ENCODE results near the gene C21orf58.
"Not testable (repeated sequence)": the region's sequence is repeated elsewhere in the genome, so short reads cannot be mapped to it uniquely, and the experiment has no call there.

C21orf58 gene

GRCh38 chr21:46324390-46325072 is 861 bp upstream of the C21orf58 start:
- DNase-seq (ENCODE audit: low read depth), result peak; percentile 83

GRCh38 chr21:46323227-46323709 is 402 bp downstream of the C21orf58 start:
- DNase-seq (ENCODE audit: low read depth), result peak; percentile 3

GRCh38 chr21:46322351-46323226 is 1.1 kb downstream of the C21orf58 start:
- DNase-seq (ENCODE audit: low read depth), result no peak

- no peak for DNase-seq (ENCODE audit: low read depth)
Measured at GRCh38 chr21:46320331-46320801, 3.3 kb downstream of the C21orf58 start.

GRCh38 chr21:46319186-46319585 is 4.5 kb downstream of the C21orf58 start:
- DNase-seq (ENCODE audit: low read depth), result no peak

- DNase-seq (ENCODE audit: low read depth), result no peak
Measured at GRCh38 chr21:46318464-46318845, 5.2 kb downstream of the C21orf58 start.

- no peak for DNase-seq (ENCODE audit: low read depth)
Measured at GRCh38 chr21:46317710-46318463, 5.8 kb downstream of the C21orf58 start.

GRCh38 chr21:46316708-46317324 is 6.9 kb downstream of the C21orf58 start:
- DNase-seq (ENCODE audit: low read depth), result no peak

GRCh38 chr21:46314441-46315020 is 9.1 kb downstream of the C21orf58 start:
- DNase-seq (ENCODE audit: low read depth), result no peak

- DNase-seq (ENCODE audit: low read depth), result no peak
Measured at GRCh38 chr21:46312949-46313348, 10.7 kb downstream of the C21orf58 start.

GRCh38 chr21:46311568-46311967 is 12.1 kb downstream of the C21orf58 start:
- DNase-seq (ENCODE audit: low read depth), result no peak

- DNase-seq (ENCODE audit: low read depth), result not testable (repeated sequence)
Measured at GRCh38 chr21:46310260-46310659, 13.4 kb downstream of the C21orf58 start.

GRCh38 chr21:46308431-46308830 is 15.2 kb downstream of the C21orf58 start:
- DNase-seq (ENCODE audit: low read depth), result no peak

- DNase-seq (ENCODE audit: low read depth), result no peak
Measured at GRCh38 chr21:46307625-46308024, 16.0 kb downstream of the C21orf58 start.

- no peak for DNase-seq (ENCODE audit: low read depth)
Measured at GRCh38 chr21:46304955-46305354, 18.7 kb downstream of the C21orf58 start.

- DNase-seq (ENCODE audit: low read depth), result no peak
Measured at GRCh38 chr21:46304437-46304836, 19.2 kb downstream of the C21orf58 start.

GRCh38 chr21:46301759-46302158 is 21.9 kb downstream of the C21orf58 start:
- no peak for DNase-seq (ENCODE audit: low read depth)

- DNase-seq (ENCODE audit: low read depth), result no peak
Measured at GRCh38 chr21:46299167-46299566, 24.5 kb downstream of the C21orf58 start.

- no peak for DNase-seq (ENCODE audit: low read depth)
Measured at GRCh38 chr21:46297338-46298271, 26.1 kb downstream of the C21orf58 start.

GRCh38 chr21:46295996-46296752 is 27.5 kb downstream of the C21orf58 start:
- DNase-seq (ENCODE audit: low read depth), result peak; percentile 17
